ENCODE results near the gene SLC25A19.

SLC25A19 gene

GRCh38 chr17:75252039-75252816 lies 37.0 kb downstream of the SLC25A19 start:
- DNase-seq (ENCODE audit: low read depth): no peak
- no peak for TF ChIP-seq CTCF (conservative IDR thresholded peaks at IDR 0.05; ENCODE audit: low read depth, low read length)
- H3K4me3 ChIP-seq (ENCODE audit: low read length): no peak overlapping the region

GRCh38 chr17:75250009-75250471 lies 39.2 kb downstream of the SLC25A19 start:
- no peak for DNase-seq (ENCODE audit: low read depth)
- no peak for TF ChIP-seq CTCF (conservative IDR thresholded peaks at IDR 0.05; ENCODE audit: low read depth, low read length)
- H3K4me3 ChIP-seq (ENCODE audit: low read length): peak overlapping the region; percentile 9

GRCh38 chr17:75249564-75249963 lies 39.7 kb downstream of the SLC25A19 start:
- H3K4me3 ChIP-seq (ENCODE audit: low read length): no peak overlapping the region
- no peak for DNase-seq (ENCODE audit: low read depth)
- TF ChIP-seq CTCF (conservative IDR thresholded peaks at IDR 0.05; ENCODE audit: low read depth, low read length): no peak

GRCh38 chr17:75246404-75246803 lies 42.8 kb downstream of the SLC25A19 start:
- TF ChIP-seq CTCF (conservative IDR thresholded peaks at IDR 0.05; ENCODE audit: low read depth, low read length): no peak
- no peak overlapping the region for H3K4me3 ChIP-seq (ENCODE audit: low read length)
- no peak for DNase-seq (ENCODE audit: low read depth)

- no peak overlapping the region for H3K4me3 ChIP-seq (ENCODE audit: low read length)
- no peak for TF ChIP-seq CTCF (conservative IDR thresholded peaks at IDR 0.05; ENCODE audit: low read depth, low read length)
- DNase-seq (ENCODE audit: low read depth): no peak
Measured at GRCh38 chr17:75245011-75245410, 44.2 kb downstream of the SLC25A19 start.

GRCh38 chr17:75244133-75244866 lies 44.9 kb downstream of the SLC25A19 start:
- TF ChIP-seq CTCF (conservative IDR thresholded peaks at IDR 0.05; ENCODE audit: low read depth, low read length): no peak
- no peak for DNase-seq (ENCODE audit: low read depth)
- H3K4me3 ChIP-seq (ENCODE audit: low read length): no peak overlapping the region

Data from retinal pigment epithelial cell (primary cell).